GM21447 (cell line): ENCODE results near the gene SOAT2.
A peak's percentile ranks its signal among the peaks of the same experiment; 100 is the strongest.
"Not testable (repeated sequence)": the region's sequence is repeated elsewhere in the genome, so short reads cannot be mapped to it uniquely, and the experiment has no call there.

Source experiments
- ATAC-seq: cut with Tn5 transposase; IDR thresholded peaks from one replicate; pipeline ENCODE4 v1.9.1; 2021; ENCODE audit not compliant: unreplicated experiment

SOAT2 gene

DNA sequence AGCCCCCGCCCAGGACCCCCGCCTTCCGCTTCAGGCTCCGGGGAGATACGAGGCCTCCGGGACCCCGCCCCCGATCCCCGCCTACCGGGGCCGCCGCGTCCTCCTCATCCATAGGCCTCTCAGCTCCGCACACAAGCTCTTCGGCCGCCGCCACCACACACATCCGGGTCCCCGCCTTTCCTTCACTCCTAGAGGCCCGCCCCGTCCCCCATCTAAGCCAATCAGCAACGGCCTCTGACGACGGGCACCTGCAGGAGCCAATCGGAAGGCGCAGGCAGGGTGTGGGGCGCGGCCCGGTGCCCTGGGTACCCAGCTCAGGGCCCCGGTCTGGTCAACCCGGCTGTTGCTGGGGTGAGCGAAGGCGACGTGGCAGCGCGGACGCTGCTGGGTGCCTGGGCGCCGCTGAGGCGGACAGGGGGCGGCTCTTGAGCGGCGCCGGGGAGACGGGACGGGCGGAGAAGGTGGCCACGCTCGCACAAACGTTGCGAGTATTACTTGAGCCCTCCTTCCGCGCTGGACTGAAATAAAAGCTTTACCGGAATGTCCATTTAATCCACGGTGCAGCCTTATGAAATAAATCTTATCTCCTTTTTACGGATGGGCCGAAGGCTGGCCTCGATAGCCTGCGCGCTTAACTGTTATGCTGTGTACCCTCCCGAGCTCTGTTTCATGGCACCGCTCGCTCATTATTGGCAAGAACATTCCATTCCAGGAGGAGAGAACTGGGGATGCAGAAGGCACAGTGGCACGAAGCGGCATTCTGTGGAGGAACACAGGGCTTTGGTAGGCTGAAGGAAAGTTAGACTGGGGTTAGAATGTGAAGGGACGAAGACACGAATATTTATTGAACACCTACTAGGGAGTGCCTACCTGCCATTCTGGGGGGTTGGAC is 23.8 kb upstream of the SOAT2 start, which contains the start of gene SPRYD3:
Gene SPRYD3 (minus strand): TSS at position 165 of the 892 bp plus-strand sequence. CDS start 57 bp downstream, at position 108.
- ATAC-seq = peak; percentile 98

DNA sequence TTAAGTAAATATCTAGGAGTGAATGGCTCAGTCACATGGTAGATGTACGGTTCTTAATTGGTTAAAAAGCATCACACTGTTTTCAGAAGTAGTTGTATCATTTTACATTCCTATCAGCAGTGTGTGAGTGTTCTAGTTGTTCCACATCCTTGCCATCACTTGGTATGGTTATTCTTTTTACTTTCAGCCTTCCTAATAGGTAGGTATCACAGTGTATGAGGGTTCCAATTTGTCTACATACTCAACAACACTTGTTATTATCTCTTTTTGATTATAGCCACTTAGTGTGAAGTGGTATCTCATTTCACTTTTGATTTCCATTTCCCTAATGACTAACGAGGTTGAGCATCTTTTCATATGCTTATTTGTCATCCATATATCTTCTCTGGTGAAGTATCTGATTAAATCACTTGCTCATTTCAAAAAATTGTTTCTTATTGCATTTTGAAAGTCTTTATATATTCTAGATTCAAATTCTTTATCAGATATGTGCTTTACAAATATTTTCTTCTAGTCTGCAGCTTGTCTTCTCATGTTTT is 20.6 kb upstream of the SOAT2 start:
- no peak for ATAC-seq

DNA sequence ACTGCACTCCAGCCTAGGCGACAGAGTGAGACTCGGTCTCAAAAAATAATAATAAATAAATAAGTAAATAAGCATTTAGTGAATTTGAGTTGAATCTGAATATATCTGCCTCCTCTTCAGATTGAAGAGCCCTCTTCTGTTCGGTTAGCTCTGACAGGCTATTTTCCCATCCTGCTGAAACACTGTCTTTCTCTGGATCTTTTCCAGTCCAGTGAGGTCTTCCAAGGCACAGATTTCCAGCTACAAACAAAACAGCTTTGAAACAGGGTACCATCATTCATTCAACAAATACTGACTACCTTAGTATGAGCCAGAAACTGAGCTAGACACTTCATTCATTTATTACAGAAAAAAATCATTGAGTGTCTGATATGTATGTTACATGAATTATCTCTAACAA is 16.9 kb upstream of the SOAT2 start:
- no peak for ATAC-seq

DNA sequence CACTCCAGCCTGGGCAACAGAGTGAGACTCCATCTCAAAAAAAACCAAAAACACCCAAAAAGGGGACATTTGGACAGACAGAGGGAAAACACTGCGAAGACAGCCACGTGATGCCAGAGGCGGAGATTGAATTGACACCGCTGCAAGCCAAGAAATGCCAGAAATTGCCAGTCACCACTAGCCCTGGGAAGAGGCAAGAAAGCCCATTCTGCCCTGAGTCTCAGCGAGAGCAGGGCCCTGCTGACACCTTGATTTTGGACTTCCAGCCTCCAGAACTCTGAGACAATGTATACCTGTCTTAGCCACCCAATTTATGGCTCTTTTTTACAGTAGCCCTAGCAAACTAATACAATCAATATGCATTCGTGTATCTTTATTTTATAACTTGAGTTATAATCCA is 13.2 kb upstream of the SOAT2 start:
- no peak for ATAC-seq

DNA sequence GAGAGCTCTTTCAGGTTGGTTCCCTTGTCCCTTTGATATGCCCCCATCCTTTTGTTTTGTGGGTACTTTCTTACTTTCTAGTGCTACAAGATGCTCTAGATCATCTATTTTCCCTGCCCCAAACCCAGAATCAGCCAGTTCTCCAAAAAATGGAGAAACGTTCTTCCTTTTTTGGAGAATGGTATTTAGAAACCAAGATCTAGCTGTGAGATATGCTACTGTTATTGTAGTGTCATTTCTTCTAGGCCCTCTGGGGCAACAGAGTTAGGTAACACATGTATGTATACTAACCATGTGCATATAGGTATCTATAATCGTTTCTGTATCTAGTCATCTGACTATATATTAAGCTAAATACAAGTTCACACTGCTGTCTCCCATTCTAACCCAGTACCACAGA is 12.7 kb upstream of the SOAT2 start:
- no peak for ATAC-seq

DNA sequence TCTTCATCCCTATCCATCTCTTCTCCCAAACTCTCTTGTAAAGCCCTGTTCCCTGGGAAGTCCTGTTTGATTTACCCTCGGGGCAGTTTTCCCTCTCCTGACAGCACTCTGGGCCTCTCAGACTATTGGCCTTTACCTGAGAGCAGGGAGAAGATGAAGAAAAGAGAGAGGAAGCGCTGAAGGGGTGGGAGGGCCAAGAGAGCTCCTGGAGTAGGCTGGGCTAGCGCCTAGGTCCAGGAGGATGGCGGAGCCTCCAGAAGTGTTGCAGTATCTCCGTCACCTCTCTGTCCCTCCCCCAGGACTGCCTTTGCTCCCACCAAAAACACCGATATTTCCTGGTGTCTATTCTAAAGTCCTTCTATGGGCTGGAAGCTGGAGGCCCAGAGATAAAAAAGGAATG is 11.5 kb upstream of the SOAT2 start:
- ATAC-seq = no peak

DNA sequence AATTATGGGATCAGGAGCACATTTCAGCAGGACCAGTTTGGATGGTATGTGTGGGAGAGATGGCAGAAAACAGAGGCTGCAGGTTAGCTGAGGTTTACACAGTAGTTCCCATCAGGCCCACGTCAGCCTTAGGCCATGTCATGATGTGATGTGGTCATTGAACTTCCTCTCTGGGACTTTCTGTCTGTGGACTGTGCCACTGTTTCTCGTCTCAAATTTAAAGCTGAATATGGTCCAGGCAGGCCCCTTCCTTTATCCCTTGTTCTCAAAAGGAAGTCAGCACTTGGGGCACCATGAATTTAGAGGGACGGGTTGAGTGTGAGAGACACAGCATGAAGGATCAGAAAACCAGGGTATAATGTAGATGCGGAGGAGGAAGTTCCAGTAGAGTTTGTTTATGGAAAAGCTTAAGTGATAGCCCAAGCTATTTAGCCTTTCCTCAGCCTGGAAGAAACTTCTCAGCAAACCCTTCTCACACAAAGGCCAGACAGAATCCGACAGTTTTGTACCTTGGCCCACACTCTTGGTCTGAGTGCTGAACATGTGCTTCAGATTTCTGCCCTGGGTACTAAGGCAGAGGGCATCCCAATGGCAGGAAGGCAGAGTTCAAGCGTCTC is 9.4 kb upstream of the SOAT2 start:
- ATAC-seq = no peak

DNA sequence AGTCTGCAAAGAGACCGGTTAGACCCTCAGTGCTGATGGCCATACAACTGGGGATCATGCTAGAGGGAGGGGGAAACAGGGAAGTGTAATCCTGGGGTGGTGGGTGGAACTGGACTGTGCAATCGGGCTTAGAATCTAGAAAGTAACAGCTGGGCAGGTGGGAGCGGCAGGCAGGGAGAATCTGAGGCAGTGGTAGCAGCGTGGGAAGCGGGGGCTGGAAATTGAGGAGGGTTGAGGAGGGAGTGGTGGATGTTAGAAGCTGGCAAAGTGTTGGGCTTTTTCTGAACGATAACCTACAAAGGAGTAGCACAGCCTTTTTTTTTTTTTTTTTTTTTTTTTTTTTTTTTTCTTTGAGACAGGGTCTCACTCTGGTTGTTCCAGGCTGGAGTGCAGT is 8.9 kb upstream of the SOAT2 start:
- no peak for ATAC-seq

DNA sequence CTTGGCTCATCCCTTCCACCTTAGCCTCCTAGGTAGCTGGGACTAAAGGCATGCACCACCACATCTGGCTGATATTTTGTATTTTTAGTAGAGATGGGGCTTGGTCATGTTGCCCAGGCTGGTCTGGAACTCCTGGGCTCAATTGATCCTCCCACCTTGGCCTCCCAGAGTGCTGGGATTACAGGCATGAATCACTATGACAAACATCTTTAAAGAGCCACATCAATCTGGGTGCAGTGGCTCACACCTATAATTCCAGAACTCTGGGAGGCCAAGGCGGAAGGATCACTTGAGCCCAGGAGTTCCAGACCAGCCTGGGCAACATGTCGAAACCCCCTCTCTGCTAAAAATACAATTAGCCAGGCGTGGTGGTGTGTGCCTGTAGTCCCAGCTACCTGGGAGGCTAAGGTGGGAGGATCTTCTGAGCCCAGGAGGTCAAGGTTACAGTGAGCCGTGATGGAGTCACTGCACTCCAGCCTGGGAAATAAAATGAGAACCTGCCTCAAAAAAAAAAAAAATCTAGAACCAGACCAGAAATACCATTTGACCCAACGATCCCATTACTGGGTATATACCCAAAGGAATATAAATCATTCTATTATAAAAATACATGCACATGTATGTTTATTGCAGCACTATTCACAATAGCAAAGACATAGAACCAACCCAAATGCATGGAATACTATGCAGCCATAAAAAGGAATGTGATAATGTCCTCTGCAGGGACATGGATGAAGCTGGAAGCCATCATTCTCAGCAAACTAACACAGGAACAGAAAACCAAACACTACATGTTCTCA is 8.3 kb upstream of the SOAT2 start:
- not testable (repeated sequence) for ATAC-seq

DNA sequence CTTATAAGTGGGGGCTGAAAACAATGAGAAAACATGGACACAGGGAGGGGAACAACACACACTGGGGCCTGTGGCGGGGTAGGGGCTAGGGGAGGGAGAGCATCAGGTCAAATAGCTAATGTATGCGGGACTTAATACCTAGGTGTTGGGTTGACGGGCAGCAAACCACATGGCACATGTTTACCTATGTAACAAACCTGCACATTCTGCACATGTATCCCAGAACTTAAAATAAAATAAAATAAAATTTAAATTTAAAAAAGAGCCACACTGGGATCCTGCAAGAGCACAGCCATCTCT is 7.7 kb upstream of the SOAT2 start:
- ATAC-seq = not testable (repeated sequence)

DNA sequence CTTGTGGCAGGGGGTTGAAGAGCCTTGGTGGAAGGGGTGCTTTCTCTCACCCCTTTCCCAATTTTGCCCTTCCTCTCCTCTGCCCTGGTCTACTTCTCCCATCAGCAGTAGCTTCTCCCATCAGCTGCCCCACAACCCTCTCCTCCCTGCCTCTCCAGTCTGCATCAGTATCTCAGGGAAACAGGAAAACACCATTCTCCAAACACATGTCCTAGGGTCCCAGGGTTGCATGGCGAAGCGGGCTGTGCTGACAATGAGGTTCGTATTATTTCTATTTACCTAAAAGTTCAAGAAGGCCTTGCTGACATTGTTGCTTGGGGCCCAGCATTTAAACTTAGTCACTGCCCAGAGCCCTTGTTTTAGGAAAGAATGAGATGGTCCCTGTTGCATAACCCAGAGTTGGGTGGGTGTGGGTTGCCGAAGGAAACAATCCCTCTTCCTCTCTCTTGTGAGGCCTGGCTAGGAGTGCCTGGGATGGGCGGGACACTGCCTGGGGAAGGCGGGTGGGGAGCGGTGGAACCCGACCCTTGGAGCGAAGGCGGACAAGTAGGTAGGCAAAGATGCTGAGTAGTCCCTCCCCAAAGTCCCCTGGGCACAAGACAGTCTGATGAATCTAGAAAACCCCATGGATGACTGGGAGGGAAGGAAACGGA is 7.1 kb upstream of the SOAT2 start:
- no peak for ATAC-seq

DNA sequence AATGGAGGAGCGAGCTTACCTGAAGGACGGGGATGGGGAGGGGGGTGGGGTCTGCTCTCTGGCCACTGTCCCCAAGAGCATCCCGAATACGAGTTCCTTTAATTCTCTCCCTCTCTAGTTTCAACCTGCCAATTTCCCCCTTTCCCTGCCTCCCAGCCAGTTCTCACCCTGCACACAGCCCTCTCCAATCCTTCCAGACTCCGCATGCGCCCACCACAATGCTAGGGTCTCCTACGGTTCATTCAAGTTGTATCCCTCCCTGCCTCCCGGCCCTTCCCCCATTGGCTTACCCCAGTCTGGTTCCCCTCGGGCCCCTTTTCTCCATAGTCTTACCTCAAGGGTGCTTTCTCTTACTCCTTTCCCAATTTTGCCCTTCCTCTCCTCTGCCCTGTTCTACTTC is 6.5 kb upstream of the SOAT2 start:
- no peak for ATAC-seq

DNA sequence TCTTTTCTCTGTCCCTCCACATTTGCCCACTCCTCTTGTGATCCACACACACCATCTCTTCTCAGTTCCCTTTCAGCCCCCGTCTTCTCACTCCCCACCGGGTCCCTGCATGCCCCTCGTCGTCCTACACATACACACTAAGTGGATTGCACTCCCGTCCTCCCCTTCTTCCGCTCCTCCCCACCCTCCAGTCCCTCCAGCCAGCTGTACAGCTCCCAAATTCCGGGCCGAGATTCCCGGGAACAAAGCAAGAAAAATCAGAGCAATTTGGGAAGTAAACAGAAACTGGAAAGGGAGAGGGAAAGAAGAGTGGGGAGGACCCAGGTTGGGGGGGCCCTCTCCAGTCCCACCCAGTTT is 6.1 kb upstream of the SOAT2 start:
- ATAC-seq = no peak

DNA sequence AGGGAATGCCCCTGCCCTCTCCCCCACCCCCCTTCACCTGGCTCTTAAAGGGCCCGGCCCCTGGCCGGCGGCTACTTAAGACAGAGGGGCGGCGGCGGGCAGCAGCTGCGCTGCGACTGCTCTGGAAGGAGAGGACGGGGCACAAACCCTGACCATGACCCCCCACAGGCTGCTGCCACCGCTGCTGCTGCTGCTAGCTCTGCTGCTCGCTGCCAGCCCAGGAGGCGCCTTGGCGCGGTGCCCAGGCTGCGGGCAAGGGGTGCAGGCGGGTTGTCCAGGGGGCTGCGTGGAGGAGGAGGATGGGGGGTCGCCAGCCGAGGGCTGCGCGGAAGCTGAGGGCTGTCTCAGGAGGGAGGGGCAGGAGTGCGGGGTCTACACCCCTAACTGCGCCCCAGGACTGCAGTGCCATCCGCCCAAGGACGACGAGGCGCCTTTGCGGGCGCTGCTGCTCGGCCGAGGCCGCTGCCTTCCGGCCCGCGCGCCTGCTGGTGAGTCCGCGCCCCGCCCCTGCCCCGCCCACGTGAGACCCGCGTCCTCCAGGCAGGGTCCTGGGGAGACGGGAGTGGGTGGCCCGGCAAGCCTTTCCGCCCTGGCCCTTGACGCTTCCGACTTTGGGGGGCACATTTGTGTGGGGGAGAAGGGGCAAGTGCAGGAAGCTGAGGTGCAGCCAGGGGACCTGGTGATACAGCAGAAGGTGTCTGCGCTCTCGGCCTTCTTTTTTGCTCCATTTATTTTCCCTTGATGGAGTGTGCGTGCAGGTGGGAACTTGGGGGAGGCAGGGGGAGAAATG is 5.5 kb upstream of the SOAT2 start, which contains the start of gene IGFBP6:
Gene IGFBP6 (plus strand): TSS at position 104 of the 790 bp plus-strand sequence. CDS start 51 bp downstream, at position 155.
- ATAC-seq = no peak

DNA sequence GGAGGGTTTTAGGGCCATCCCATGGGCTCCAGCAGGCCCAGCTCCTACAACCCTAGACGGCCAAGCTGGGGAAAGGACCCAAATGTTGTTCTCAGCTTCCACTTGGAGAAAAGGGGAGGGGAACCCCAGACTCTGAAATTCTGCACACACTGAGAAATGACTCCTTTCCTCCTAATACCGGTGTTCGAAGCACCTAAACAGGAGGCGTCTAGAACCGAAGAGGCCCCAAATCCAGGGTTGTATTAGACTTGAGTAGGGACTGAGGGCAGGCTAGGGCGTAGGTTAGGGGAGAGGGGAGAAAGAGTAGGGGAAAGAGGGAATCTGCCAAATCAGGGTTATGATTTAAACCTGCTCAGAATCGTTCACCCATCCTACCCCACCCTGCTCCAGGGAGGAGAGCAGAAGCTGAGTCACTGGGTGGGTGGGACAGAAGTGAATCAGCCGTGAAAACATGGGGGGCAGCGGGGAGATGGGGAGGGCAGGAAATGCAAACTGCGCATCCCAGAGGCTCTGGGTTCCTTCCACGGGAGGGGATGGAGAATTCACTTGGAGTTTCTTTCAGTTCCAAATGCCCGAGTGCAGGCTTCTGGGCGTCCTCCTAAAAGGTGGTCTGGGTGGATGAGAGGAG is 4.8 kb upstream of the SOAT2 start:
- no peak for ATAC-seq

DNA sequence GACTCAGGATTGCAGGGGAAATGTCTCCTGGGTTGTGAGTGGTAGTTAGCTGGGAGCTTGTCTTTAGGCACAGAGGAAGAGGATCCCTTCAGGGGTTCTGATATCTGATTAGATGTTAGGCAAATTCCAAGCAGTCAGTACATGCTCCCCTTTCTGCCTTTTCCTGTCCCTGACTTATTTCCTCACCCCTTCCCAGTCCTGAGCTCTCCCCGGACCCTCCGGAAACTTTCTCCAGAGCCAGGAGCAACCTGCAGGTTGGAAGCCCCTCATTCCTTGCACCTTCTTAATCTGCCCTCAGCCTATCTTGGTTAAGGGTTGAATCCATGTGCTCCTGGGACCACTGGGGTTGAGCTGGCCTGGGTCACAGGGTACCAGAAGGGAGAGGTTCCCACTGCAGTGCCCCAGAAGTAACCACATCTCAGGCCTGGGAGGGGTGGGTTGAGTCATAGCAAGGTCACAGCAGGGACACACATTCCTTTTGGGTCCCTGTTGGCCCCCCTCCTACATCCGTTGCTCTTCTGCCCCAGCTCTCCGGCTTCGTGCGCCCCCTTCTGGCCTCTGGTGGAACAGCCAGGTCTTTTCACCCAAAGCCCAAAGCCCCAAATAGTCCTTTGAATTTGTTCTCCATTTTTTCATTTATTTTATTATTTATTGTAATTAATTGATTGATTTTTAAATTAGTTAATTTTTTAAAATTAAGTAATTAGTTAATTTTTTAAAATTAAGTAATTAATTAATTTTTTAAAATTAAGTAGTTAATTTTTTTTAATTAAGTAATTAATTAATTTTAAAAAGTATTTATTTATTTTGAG is 4.0 kb upstream of the SOAT2 start:
- no peak for ATAC-seq

DNA sequence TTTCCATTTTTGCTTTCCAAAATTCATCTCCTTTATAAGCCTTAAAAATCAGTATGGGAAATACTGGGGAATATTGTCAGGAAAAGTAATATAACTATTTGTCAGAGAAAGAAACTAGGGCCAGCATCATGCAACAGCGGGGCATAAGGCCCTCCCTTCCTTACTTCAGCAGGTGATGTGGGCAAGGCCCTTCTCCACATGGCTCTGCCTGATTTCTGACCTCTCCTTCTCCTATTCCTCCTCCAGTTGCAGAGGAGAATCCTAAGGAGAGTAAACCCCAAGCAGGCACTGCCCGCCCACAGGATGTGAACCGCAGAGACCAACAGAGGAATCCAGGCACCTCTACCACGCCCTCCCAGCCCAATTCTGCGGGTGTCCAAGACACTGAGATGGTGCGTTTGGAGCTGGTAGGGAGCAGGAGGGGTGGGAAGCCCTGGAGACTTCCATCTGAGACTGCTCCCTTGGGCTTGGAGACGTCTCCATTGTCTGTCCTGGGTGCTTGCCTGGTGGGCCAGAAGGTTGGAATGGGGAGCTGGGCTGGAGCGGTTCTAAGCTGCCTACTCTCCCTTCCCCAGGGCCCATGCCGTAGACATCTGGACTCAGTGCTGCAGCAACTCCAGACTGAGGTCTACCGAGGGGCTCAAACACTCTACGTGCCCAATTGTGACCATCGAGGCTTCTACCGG is 2.7 kb upstream of the SOAT2 start:
- no peak for ATAC-seq

DNA sequence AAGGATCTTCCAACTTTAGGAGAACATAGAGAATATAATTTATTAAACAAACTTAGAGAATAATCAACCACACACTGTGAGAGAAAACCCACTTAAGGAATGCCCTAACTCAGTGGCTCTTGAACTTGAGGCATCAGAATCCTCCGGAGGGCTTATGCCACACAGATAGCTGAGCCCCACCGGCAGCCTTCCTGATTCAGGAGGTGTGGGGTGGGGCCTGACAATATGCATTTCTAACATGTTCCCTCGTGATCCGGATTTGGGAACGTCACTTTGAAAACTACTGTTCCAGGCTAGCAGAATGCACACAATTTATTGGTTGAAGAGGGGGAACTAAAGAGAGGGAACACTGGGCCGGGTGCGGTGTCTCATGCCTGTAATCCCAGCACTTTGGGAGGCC is 2.0 kb upstream of the SOAT2 start:
- no peak for ATAC-seq
